NCI-H2196 (cell line): ENCODE measurements around the gene SERTM2.
"Not testable (repeated sequence)": the region's sequence is repeated elsewhere in the genome, so short reads cannot be mapped to it uniquely, and the experiment has no call there.

Experiments used
- DNase-seq: peaks from one replicate; lab custom pipeline; 2025; ENCODE audit not compliant: unreplicated experiment; lab: John Stamatoyannopoulos, UW

The SERTM2 gene

DNA sequence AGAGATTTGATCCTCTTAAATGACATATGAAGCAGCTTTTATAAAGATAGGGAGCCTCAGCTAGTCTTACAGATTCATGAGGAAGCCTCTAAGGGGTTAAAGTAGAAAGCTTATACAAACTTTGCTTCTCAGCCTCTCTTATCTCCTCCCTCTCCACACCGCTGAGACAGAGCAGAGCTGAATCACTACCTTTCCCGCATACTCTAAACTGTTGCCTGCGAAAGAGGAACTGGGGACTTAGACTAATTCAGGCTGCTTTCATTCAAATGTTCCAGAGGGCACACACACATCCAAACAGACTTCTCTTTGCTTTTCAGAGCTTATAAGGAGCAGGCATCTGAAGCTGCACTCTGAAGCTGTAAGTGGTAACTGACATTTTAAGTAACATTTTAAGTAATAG, at the start of gene SERTM2:
TSS of gene SERTM2 (plus strand) at position 169 of the 400 bp plus-strand sequence. CDS start 7,213 bp downstream, outside the sequence.
- DNase-seq, result no peak

DNA sequence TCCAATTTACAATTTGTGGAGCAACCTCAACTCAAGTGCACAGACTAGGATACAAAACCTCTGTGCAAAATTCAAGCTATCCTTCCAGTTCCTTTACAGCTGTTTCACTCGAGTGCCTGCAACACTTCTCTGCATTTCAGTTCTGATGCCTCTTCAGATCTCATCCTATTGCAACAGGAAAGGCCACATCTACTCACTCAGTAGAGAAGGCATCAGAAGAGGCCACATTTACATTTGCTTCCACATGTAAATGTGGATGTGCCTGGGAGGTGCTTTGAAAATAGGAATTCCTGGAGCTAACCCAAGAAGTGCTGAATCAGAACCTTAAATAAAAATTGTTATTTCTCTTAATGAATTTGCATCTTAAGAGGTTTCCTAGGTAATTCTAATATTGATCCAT, 45.8 kb upstream of the SERTM2 start:
- no peak for DNase-seq

DNA sequence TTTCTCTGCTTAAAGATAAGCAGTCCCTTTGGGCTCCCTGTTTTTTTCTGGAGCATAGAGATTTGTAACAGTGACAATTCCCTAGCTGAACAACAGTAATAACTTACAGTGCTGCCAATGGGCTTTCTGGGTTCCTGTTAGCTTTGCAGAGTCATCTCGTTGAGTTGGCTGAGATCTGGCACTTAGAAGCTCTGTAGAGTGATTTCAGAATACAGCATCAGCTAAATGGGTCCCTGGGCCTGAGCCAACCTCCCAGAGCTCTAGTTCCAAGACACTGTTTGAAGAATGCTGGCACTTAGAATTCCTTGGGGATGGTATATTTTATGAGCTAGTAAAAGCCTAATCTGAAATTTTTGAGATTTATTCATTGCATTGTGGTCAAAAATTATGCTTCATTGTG, 43.5 kb upstream of the SERTM2 start:
- DNase-seq, result no peak

DNA sequence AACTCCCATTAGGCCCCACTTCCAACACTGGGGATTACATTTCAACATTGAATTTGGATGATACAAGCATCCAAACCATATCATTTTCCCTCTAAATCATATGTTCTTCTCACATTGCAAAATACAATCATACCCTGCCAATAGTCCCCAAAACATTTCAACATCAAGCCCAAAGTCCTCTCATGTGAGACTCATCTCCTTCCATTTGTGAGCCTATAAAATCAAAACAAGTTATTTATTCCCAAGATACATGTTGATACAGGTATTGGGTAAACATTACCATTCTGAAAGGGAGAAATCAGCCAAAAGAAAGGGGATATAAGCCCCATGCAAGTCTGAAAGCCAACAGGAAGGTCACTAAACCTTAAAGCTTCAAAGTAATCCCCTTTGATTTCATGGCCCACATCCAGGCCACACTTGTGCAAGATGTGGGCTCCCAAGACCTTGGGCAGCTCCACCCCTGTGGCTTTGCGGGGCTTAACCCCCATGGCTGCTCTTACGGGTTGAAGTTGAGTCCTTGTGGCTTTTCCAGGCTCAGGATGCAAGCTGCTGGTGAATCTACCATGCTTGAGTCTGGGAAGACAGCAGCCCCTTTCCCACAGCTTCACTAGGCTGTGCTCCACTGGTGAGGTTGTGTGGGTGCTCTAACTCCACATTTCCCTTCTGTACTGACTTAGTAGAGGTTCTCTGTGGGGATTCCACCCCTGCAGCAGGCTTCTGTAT, 40.6 kb upstream of the SERTM2 start:
- no peak for DNase-seq

DNA sequence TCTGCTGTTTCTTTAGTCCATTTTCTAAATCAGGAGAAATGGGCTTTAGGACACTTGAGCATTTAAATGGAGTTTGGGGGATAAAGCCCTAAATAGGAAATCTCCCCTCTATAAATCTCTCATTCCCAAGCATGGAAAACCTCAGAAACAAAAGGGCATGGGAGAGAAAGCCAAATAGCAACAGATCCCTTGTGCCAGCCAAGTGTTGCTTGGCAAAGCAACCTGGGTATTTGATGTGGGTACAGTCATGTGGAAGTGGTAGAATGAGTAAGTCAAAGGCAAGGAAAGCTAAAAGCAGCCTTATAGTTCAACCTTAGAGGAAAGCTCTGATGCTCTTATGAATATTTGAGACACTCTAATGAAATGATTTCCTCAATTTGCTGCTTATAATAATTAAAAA, 29.5 kb upstream of the SERTM2 start:
- no peak for DNase-seq

DNA sequence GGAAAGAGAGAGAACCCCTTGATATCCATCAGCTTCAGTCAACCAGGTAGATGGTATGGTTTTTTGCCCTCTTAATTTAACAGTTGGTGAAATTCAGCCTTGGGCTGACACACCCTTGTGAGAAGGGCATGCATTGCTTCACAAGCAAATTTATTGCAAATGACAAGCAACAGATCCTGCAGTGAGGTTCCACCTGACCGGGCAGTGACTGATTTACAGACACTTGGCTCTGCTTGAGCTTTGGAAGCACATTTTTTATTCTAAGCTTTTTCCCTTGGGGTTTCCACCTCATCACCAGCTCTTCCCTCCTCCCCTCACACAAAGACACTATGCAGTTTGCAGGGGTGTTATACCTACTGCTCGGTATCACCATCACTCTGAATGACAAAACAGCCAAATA, 28.3 kb upstream of the SERTM2 start:
- no peak for DNase-seq

DNA sequence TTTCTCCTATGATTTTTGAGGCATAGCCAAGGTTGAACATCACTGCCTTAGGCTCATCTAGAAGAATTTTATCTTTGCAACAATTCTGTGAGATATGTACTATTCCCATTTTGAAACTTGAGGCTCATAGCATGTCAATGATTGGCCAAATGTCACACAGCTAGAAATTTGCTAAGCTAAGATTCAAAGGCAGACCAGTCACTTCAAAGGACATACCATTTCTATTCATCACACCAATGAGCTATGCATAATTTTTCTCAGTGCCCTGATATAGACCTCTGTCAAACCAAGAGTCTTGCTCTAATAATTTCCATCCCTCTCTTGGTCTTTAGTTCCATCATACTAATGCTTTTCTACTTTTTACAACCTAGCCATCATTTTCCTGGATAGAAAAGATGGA, 27.6 kb upstream of the SERTM2 start:
- DNase-seq, result no peak

DNA sequence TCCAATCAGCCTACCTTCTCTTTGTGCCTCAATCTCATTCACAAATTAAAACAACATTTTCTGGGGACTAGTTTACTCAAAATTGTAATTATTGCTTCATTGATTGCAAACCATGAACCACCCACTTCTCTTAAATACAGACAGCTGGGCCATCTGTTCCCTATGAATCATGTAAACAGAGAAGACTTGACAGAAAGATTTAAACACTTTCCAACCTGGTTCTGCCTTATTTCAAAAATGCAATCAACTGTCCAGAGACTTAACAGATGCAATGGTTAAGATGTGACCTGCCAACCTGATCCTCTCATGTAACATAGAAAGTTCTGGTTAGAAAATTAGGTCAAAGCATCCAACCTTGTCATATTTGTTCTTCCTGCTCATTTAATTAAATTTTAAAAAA, 20.8 kb upstream of the SERTM2 start:
- no peak for DNase-seq

DNA sequence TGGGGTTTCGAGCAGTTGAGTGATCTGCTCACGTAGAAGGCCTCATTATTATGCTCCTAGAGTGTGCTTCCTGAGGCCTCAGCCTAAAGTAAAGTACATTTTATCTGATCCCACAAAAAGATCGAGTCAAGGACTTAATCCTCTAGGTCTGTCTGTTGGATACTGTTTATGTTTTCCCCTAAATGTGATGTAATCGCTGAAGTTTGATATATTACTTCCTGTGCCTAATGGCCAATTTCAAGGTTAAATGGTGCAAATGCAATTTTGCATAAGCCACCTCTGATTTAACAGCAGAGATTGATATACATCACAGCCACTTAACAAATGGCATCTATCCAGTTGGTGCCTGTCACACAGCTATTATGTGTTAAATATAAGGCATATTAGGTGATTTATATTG, 19.4 kb upstream of the SERTM2 start:
- DNase-seq, result no peak

DNA sequence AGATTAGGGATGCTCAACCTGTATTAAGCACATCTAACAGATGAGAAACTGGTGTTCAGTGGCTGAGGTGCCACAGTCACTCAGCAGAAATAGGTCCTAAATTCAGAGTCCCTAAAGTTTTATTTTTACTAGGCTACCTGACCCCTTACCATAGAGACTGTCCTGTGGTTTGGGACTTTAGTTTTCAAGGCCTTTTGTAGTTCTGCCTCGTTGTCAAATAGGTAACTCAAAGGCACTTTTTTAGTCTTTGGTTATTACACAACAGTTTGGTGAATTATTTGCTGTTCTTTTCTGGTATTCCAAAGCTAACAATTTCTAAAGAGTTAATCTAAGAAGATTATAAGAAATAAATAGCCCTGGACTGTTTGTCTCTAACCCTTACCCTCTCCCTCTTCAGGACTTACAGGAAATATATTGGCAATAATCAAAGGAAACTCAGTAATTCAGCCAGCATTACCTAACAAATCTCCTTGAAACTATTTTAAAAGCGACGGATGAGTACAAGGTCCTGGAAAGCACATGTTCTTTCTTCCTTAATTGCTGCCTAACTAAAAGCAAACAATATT, 12.8 kb upstream of the SERTM2 start:
- no peak for DNase-seq

DNA sequence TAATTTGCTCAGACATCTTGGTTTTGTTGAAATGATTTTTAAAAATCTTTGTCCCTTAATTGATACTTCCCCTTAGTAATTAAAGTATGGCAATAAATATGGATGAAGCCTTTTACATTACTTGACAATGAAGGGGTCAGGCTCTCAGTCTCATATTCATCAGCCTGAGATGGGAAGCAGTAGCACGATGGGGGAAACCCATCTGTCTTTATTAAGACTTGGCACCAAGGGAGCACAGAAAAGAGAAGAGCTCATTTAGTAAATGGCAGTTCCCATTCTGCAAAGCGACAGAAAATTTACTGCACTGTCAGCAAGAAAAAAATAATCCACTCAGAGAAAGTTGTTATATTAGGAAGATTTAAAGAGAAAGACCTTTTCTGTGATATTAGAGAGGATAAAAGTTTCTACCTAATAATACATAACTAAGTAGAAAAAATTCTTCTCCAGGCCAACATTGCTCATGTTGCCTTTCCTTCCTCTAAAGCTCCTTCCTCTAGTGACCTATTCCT, 7.9 kb upstream of the SERTM2 start:
- no peak for DNase-seq

DNA sequence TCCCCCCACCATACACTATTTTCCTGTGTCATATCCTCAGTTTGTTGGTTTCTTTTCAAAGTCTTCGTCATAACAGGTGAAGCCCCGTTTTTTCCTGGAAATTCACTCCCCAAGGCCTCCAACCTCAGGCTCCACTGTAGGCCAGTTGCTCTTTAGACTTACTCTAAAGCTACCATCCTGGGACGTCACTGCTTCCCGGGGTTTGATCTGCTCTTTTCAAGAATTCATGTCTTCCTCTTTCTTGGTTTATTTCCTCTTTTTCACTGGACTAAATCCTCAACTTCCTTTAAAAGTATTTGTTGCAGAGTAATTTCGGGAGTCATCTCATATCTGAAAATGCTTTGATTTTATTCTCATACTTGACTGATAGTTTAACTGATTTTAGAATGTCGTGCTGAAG, 6.5 kb upstream of the SERTM2 start:
- DNase-seq, result no peak

DNA sequence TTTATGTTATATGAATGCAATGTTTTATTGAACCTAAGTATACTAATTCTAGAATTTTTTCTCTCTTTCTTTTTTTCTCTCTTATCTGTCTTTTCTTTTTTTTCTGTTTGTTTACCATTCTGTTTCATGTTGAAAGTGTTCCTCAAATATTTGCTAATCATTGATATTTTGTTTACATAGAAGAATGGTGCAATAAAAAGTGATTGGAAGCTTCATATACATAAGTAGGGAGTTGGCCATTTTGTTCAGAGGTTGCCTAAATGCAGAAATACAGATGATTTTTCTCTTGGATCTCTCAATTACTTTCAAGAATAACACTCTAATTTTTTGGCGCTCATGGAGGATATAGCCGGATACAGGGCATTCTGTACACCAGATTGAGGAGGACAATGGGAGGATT, 5.7 kb upstream of the SERTM2 start:
- DNase-seq, result no peak

DNA sequence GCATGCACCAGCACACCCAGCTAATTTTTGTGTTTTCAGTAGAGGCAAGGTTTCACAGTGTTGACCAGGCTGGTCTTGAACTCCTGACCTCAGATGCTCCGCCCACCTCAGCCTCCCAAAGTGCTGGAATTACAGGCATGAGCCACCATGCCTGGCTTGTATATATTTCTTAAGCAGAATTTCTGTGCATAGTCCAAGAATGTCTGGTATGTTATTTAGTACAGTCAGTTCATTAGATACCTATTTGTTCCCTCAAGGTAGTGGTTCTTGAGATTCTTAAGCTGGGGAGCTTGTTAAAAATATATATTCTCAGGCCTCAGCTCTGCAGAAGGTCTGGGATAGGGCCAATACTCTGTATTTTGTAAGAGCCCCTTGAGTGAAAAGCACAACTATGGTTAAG, 4.6 kb upstream of the SERTM2 start:
- DNase-seq, result no peak

DNA sequence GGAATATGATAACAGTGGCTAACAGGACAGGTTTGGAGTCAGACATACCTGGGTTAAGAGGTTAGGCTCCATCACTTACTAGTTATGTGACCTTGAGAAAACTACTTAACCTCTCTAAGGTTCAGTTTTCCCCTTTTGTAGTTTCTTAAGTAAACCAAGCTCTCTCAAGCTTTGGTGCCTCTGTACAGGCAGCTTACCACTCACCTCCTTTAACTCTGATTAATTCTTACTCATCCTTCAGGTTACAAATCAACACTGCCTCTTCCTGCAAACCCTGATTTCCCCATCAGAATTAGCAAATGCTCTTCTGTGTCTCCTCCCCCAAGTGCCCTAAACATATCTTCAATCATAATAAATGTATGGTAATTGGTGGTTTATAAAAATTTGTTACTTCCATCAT, 3.5 kb upstream of the SERTM2 start:
- DNase-seq, result no peak

DNA sequence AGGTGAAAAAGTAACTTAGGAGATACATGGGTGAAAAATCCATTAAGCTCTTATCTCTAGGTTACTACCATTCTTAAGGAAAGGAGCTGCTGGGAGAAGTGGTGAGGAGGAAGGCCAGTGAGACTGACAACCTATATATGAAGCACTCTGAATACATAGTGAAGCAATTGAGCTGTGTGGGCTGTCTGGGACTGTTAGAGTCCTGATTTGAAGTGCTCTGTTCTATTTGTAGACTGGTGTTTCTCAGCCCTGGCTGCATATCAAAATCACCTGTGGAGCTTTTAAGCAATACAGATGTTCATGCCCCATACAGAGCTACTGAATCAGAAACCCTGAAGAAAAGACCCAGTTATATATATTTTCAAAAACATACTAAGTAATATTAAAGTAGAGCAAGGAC, 3.9 kb downstream of the SERTM2 start:
- DNase-seq, result no peak

DNA sequence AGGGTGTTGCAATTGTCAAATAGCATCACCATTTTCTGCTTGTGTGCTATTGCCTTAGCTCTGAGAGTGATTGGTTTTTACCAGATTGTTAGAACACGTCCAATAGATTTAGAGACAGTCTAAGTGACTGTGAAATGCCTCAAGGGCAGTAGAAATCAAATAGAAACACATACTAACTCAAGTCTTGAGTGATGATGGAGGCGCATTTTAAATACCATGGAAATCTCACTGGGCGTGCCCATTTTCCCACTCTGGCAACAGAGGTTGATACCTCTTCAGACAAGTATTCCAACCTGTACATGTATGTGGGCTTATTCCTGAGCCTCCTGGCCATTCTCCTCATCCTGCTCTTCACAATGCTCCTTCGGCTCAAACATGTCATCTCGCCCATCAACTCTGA, 7.2 kb downstream of the SERTM2 start:
- DNase-seq, result no peak

DNA sequence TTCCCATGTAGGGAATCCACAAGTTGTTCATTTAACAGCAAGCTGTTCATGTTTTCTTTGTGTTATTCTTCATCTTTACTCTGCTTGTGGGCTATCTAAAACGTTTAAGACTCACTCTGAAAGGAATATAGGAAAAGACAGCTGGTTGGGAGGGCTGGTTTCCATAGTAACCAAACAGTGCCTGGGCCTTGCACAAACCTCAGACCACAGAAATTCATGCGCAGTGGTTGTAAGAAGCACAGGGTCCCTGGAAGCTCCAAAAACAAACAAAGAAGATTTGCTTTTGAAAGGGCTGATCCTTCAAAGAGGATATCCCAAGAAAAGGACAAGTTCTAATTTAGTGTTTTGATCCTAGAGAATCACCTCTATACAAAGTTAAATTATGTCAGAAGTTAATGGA, 7.8 kb downstream of the SERTM2 start:
- DNase-seq, result no peak

DNA sequence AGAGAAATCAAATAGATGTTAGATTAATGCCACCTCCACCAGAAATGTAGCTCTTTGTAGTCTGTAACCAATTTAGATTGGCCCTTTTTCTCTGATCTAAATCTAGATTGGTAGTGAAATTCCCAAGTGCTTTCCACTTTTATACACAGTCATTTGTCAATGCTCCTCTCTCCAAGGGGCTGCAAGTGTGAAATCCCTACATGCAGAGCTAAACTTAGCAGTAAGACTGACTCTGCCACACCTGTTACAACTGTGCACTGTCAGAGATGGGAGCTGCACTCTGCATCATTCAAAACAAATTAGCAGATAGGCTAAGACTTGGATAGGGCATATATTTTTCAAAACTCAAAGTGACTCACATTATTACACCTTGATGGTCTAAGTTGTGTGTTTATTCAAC, 9.1 kb downstream of the SERTM2 start:
- no peak for DNase-seq

DNA sequence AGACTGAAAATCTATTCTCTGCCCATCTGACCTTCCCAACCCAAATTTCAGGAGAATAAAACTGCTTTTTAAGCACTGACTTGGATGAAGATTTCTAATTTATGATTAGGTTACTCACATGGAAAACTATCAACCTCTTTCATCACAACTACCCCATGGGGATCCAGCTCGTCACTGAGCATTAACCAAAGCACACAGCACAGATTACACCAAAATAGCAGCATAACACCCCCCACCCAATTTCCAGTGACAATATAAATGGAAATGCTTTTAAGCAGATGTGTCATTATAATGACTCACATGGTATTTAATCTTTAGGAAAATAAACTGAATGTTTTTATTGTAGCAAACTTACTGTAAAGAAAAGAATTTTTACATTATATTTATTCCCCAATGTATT, 9.7 kb downstream of the SERTM2 start:
- no peak for DNase-seq

DNA sequence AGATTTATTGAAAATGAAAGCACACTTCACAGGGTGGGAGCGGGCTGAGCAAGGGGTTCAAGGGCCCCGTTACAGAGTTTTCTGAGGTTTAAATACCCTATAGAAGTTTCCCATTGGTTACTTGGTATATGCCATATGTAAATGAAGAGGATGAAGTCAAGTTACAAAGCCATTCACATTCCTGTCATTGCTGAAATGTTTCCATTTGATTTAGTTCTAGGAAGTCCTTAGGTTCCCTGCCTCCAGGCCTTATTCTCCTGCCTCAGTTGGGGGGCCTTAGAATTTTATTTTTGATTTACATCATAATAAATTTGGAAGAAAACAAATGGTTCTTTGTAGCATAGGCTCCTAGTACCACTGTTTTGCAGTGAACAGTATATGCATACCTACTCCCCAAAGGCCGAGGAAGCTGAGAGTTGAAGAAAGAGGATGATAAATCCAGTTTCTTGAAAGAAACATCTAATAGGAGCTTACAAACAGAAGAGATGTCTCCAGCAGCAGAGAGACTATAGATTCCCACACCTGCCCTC, 31.8 kb downstream of the SERTM2 start:
- DNase-seq, result no peak

DNA sequence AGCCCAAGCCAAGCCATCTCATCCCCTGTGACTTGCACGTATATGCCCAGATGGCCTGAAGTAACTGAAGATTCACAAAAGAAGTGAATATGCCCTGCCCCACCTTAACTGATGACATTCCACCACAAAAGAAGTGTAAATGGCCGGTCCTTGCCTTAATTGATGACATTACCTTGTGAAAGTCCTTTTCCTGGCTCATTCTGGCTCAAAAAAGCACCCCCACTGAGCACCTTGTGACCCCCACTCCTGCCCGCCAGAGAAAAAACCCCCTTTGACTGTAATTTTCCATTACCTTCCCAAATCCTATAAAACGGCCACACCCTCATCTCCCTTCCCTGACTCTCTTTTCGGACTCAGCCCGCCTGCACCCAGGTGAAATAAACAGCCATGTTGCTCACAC, 37.8 kb downstream of the SERTM2 start:
- not testable (repeated sequence) for DNase-seq
